NK-92 (cell line): ENCODE data around the gene GAL3ST2.
"Not testable (repeated sequence)": the region's sequence is repeated elsewhere in the genome, so short reads cannot be mapped to it uniquely, and the experiment has no call there.

ENCODE experiments used
- DNase-seq: peaks from one replicate; lab custom pipeline; 2025; ENCODE audit not compliant: unreplicated experiment; lab: John Stamatoyannopoulos, UW

GAL3ST2 gene

DNA sequence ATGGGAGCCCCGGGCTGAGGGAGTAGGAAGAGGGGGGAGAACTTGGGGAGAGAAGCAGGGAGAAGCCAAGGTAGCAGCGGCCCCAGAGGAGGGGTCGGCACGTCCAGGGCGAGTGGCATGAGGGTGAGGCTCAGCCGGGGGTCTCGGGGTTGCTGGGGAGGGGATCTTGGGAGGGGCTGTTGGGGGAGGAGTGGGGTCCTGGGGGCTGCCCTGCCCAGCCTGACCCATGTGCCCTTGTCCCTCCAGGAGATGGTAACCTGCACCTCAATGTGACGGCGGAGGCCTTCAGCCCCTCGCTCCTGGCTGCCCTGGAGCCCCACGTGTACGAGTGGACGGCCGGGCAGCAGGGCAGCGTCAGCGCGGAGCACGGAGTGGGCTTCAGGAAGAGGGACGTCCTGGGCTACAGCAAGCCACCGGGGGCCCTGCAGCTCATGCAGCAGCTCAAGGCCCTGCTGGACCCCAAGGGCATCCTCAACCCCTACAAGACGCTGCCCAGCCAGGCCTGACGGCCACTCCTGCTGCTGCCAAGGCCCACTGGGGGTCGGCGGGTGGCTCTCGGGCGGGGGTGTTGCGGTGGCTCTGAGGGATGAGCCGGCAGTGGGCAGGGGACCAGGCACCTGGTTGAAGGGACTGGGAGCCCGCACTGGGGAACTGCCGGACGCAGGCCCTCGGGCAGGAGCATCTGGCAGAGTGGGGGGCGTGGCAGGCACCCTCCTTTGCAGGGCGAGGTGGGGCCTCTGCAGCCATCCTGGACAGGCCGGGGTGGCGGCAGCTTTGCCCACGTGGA, 9.0 kb upstream of the GAL3ST2 start:
- no peak for DNase-seq

DNA sequence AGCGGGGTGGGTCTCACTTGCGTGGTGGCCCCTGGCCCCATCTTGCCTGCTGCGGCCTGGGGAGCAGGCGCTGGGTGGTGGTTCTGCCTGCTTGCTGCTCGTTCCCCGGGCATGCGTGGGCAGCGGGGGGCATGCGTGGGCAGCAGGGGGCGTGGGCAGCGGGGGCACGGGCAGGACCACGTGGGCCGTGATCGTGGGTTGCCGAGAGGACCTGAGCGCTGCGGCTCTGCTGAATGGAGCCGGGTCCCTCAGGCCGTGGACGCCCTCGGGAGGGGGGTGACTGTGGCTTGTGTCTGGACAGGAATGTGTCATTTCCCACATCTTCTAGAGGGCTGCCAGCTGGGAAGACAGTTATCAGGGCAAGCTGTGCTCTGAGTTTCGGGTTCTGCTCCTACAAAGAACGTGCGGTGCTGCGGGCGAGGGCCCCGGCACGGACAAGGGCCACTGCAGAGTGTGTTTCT, 8.3 kb upstream of the GAL3ST2 start:
- no peak for DNase-seq

DNA sequence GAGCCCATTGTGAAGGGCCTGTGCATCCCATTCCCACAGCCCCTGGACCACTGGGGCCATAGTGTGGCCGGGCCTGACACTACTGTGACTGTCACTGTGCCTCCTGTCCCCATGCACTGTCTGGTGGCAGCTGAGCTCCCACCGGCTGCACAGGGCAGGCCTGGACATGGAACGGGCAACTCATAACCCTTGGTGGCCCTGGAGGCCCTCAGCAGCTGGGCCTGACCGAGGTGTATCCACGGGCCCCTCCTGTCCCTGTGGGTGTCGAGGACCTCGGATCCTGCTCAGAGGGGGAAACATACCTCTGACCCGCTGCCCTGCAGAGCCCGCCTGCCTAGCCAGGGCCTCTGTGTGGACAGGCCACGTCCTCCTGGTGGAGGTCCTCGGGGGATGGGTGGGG, 7.8 kb upstream of the GAL3ST2 start:
- no peak for DNase-seq

DNA sequence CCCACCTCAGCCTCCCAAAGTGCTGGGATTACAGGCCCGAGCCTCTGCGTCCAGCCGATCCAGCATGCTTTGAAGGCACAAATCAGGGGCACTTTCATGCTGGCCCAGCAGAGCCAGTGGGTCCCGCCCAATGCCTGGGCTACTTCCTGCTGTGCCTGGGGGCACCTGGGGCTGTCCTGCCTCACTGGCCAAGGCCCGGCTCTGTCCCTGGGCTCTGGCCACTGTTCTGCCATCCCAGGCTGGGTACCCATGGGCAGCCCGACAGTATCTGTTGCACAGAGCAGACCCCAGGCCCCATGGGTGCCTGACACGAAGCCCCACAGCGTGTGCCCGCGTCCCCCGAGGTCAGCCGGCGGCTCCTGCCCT, 6.8 kb upstream of the GAL3ST2 start:
- DNase-seq = no peak

DNA sequence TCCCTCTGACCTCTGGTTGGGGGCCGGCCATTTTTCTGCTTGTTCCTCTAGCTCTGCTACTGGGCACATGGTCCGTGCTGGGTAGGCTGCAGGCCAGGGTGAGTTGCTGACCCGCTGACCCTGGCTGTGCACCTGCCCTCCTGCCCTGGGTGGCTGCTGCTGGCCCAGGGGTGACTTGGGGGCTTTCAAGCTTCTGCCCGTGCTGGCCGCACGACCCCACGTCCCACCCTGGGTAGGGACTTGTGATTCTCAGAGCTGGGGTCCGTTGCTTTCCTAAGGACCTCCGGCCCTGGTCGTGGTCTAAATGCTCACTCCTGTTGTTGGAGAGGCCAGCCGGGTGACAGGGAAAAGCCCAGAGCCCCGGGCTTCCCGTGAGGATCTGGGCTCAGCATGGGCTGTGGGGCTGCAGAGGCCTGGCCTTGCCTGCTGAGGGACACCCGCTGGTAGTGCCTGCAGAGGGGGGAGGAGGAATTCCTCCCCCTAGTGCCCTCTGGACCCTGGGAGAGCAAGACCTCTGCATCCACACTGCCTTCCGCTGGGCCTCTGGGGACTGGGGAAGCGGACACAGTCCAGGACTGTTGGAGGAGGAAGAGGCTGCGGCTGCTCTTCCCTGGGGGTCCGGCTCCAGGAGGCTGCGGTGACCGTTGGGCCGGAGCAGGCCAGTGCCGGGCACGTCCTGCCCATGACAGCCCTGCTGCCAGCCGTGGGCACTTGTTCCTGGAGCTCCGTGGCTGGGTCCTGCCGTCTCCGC, 6.3 kb upstream of the GAL3ST2 start:
- no peak for DNase-seq

DNA sequence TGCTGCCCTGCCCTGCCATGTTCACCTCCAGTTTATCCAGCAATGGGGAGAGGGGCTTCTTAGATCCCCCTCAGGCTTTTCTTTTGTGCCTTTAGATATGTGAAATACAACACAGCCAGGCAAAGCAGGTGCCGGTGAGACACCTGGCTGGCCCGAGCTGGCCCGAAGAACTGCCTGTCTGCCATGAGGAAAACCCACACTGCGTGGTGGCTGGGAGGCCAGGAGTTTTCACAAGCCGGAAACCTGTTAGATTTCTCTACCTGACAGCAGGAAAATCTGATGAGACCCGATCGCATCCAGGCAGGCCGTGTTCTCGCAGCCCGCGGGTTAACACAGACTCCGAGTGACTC, 5.7 kb upstream of the GAL3ST2 start:
- no peak for DNase-seq

DNA sequence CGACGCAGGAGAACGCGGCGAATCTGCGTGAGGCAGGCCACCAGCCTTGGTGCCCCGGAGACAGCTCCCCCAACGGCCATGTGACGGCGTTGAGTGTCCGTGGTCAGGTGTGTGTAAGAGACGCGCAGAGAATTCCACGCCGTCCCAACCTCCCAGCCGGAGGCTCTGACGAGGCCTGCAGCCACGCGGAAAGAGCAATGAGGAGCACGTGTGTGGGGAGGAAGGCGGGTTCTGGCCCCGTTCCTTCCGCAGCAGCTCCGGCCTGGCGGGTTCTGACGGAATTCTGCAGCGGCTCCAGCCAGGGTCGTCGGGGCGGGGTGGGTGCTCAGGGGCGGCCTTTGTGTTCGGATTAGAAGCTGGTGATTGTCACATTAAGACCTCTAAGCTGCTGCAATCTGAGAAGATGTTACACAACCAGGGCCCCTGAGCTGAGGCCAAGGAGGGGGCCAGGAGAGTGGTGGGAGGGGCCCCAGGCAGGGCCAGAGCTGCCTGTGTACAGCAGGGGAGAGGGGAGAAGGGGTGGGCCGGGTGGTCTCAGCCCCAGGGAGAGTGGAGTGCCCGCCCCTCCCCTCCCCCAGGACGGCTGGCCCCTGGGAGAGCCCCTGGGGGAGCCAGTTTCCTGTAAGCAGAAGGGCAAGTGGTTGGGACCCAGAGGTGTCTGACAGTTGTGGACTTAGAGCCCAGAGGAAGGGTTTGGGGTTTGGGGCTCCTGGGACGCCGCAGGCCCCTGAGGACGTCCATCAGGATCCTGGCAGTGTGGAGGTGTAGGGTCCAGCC, 5.1 kb upstream of the GAL3ST2 start:
- DNase-seq = no peak

DNA sequence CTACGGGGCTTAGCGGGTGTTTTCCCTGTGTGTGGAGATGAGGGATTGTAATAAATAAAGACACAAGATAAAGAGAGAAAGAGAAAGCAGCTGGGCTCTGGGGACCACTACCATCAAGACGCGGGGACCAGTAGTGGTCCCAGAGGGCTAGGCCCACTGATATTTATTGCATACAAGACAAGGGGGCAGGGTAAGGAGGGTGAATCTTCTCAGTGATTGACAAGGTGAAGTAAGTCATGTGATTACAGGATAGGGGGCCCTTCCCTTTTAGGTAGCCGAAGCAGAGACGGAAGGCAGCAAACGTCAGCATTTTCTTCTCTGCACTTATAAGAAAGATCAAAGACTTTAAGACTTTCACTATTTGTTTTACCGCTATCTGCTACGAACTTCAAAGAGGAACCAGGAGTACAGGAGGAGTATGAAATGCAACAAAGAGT, 4.5 kb upstream of the GAL3ST2 start:
- no peak for DNase-seq

DNA sequence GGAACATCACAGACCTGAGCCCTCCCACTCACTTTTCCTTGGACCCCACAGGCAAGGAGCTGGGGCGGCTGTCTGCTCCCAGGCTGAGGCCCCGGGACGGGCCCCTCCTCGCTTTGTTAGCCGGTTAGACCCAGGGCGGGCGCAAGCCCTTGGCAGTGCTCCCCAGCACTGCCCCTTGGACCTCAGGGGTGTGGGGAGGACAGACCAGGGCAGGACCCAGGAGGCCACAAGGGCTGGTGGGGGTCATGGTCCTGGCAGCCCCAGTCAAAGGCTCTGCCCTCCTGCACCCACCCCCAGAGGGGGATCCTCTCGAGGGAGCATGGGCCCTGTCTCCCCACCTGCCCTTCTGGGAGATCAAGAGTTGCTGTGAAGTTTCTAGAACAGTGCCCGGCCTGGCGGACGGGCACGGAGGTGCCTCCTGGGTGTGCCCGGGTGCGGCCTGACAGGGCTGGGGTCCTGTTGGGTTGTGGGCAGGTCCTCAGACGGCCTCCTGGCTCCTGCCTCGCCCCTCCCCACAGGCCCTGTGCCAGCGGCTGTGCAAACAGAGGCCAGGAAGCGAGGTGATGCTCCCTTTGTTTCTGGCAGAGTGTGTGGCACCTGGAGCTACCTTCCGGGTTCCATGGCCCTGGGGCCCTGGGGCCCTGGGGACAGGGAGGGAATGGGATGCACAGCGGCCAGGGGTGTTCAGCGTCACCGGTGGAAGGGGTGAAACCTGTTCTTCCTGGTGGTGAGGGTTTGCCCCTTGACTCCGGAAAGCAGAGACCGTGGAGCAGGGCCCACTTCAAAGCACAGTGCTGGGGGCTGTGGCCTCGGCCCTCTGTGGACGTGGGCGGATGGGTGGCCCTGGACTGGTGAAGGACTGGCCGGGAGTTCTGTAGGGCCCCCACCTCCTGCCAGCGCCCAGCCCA, 2.9 kb upstream of the GAL3ST2 start:
- no peak for DNase-seq

DNA sequence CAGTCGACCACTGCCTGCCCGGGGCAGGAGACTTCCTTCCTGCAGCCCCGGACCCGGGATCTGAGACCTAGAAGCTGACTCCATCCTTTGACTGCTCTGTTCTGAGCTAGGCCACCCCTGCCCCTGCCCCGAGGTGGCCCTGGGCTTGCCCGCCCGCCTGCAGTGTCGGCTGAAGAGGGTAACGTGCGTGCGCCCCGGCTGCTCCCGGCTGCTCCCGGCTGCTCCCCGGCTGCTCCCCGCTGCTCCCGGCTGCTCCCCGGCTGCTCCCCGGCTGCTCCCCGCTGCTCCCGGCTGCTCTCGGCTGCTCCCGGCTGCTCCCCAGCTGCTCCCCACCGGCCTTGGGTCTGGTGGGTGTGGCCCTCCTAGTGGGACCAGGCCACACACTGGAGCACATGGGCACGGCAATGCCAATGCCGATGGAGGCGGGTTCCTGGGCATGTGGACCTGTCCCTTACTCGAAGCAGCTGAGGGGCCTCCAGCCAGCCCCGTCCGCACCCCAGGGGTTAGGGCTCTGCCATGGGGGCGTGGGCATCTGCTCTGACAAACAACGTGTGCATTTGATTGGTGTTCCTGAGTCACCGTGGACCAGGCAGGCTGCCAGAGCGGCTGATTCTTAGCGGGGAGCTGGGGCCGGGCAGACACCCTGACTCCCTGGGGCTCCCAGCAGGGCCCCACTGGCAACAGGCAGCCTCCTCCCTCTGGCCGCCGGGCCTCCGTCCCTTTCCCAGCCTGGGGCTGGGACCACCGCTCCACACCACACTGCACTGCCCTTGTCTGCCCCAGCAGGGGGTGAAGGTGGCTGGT, 2.0 kb upstream of the GAL3ST2 start:
- no peak for DNase-seq

DNA sequence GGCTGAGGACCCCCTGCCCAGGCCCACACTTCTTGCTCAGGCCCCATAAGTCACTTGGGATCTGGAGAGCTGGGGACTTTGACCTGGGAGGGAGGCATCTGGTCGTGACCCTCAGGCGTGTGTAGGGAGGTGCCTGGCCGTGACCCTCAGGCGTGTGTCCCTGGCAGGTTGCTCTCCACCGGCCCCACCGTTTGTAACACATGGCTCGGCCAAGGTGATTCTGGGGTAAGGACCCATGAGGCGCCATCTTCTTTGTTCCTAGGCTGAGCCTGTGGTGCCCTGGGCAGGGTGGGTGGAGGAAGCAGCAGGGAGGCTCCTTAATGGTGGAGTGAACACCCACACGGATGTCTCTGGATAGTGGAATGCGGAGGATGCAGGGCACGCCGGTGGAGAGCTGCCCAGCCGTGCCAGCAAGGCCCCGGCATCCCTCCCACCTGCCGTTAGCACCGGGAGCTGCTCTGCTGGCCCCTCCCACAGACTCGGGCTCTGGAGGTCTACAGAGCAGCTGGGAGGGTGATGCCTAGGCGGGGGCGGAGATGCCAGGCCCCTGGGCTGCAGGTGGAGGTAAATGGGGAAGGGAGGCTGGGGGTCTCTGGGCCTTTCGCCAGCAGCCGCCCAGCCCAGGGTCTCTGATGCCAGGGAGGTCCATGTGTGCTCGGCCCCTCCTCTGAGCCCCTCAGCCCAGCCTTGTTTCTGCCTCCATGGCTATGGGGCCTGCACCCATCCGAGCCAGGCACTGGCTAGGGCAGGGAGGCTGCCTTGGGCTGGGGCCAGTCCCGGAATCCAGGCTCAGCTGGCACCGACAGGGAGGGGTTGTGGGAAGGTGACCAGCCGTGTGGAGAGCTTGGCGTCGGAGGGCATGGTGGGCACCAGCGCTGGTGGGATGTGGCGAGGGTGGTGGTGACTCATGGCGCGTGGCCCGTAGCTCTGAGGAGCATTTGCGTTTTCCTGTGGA, 1.1 kb upstream of the GAL3ST2 start:
- no peak for DNase-seq

DNA sequence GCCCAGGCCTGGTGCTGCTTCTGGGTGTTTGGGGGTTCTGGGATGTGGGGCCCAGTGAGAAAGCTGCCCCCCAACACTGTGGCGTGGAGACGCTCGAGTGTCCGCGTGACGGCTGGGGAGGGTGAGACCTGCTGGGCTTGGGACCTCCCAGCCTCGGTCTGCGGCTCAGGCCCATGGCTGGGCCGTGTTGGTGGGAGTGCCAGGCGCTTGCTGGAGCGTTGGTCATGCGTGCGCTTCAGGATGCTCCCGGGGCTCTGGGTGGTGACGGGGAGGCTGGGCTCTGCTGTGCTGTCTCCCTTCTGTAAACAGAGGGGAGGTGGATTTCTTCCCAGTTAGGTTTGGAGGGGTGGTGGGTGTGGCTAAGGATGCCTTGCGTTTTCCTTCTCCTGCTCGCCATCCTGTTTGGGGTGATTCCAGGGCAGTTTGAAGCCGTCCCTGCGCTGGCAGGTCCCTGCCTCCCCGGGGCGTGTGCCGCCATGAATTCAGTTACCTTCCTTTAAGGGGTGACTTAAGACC, 606 bp downstream of the GAL3ST2 start:
- DNase-seq = no peak

DNA sequence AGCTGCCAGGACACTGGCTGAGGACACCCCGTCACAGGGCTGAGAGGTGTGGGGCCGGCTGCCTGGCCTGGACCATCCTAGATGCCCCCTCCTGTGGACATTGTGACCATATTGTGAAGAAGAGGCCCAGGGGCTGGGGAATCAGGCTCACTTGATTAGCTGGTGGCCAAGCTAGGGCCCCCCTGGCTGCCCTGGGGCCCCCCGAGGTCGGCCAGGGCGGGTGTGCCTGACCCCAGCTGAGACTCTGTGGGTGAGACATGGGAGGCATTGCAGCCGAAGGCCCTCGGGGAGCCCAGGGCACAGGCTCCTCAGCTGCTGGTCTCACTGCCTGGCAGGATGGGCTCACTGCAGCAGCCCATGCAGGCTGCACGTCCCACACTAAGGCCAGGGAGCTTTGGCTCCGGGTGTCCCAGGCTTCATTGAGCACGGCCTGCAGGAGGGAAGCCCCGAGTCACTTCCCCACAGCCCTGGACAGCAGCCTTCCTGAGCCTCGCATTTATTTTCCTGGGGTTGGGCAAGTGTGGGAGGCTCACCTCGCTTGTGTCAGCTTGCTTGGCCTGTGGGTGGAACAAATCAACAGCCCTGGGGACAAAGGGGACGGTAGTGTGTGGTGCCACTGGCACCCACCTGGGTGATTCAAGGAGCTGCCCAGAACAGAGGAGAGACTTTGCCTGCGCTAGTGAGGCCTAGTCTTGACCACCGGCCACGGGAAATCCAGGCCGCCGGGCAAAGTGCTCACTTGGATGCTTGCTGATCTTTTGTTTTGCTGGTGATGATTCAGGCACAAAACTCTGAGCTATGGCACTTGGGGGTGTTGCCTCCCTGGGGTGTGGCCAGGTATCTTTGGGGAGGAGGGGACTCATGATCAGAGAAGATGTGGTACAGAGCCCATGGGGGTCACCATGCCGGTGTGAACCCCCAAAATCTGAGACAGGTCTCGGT, 1.3 kb downstream of the GAL3ST2 start:
- DNase-seq = no peak

DNA sequence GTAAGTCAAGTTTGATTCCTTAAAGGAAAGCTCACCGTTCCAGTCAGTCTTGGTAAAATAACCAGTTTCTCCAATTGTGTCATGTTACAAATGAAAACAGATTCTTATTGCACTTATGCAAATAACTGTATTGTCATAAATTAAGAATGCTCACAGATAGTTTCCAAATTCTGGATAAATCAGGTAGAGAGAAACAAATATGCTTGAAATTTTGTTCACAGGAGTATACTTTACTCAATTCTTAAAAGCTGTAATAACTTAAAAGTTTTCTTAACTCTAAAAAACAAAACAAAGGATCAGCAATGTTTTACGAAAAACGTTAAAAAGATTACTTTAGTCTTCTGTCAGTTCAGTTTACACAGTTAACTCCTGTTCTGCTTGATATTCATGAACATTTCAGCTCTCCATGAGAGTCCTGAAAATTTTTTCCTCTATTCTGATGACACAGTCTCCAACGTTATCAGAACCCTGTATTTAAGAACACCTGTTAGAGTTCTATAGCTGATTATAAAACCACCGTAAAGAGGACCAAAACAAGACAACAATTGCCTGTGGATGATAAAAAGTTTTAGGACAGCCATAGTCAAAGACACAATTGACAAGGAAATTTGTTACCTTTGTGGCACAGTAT, 4.4 kb downstream of the GAL3ST2 start:
- no peak for DNase-seq

DNA sequence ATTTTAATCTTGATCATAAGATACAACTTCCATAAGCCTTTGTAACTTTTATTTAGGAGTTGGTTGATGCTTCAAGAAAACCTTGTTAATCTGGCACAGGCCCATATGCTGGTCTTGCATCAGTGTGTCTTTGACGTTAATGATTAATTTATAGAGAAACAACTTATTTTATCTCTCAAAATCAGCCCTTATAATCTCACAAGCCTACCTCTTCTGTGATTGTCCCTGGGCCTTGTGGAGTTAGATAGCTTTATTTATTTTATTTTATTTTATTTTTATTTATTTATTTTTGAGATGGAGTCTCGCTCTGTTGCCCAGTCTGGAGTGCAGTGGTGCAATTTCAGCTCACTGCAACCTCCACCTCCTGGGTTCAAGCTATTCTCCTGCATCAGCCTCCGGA, 5.4 kb downstream of the GAL3ST2 start:
- DNase-seq = not testable (repeated sequence)

DNA sequence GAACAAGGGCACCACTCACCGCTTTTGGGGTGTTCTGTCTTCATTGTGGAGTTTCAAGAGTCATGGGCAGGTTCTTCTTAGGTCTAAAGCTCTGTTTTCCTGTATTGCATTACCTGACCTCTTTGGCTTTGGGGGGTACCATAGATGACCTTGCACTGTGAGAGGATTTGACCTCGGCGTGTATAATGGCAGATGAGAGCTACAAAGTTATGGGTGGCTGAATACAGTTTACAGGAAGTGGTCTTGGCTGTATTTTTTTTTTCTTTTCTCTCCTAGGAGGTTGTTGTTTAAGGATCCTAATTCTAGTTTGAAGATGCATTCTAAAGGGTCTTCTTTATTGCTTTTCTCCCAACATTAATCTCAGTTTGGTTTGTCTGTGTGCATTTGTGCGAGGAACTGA, 11.5 kb downstream of the GAL3ST2 start:
- DNase-seq = no peak

DNA sequence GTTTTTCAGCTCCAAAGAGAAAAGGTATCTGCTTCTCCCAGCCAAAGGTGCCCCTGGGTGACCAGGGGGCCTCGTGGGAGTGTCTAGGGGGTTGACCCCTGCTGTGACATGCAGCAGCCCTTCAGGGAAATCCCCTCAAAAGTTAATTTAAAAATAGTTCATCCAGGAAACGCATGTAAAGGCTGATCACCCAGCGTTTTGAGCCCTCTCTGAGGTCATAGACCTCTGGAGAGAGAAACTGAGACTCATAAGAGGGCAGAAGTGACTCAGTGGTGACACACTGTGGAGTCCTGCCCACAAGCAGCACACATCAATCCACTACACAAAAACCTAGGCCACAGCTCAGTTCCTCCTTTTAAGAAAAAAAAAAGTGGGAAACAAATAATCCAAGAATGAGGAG, 11.9 kb downstream of the GAL3ST2 start:
- DNase-seq = no peak
